ENCODE results near the gene METTL22. TPM values are rescaled to one million over a fixed set of nuclear protein-coding genes. Genes with fewer than 3 reads are reported as not detected.
A peak's percentile ranks its signal among the peaks of the same experiment; 100 is the strongest.
"Not testable (repeated sequence)": the region's sequence is repeated elsewhere in the genome, so short reads cannot be mapped to it uniquely, and the experiment has no call there.

Gene METTL22
- total and polyA plus RNA-seq, 7 experiments from 2014 or later: 16.6 to 59.4 (median 37.6) TPM

DNA sequence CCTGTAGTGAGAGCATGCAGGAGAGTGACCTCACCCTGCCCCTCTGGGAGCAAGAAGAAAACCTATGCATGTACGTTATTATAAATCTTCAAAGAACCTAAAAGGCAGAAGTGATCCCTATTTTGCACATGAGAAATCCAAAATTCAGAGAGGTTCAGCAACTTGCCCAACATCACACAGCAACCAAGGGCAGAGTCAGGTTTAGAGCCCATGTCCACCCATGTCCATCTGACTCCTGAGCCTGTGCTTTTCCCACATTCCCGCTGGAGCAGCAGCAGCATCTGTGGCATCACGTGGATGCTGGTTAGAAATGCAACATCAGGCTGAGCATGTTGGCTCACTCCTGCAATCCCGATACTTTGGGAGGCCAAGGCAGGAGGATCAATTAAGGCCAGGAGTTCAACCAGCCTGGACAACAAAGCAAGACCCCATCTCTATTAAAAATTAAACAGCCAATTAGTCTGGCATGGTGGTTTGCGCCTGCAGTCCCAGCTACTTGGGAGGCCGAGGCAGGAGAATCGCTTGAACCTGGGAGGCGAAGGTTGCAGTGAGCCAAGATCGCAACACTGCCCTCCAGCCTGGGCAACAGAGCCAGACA lies 26.3 kb downstream of the METTL22 start:
- H3K4me1 Mint-ChIP-seq: peaks cover 8 to 22% (median 16%) of the 10 kb centered on the region in 7 donors
- ChIA-PET POLR2A (no interaction called here), CTCF (no interaction called here)
- Histone ChIP-seq H3K27ac (ENCODE audit: low read depth, low read length) (no peak overlapping the region), H3K9me3 (ENCODE audit: control insufficient read depth in 2 of 3, low read length in 3 of 3) (no peaks in the 10 kb centered on the region), H3K36me3 (ENCODE audit: control insufficient read depth in 2 of 3, insufficient read depth in 3 of 3, low read length in 3 of 3) (peaks cover 7 to 41% (median 9%) of the 10 kb centered on the region in 3 experiments), H3K4me3 (ENCODE audit: low read length) (no peak overlapping the region), H3K27me3 (ENCODE audit: control insufficient read depth in 2 of 2, insufficient read depth in 2 of 2, low read length in 2 of 2) (no peaks in the 10 kb centered on the region), H3K4me1 (ENCODE audit: control insufficient read depth in 2 of 2, insufficient read depth in 2 of 2, low read length in 2 of 2) (peaks cover 3 to 8% of the 10 kb centered on the region in 2 donors)
- no peaks in the 10 kb centered on the region for H3K9me3 Mint-ChIP-seq
- peak overlapping the region in 1 of 9 donors; percentile 46 for H3K27ac Mint-ChIP-seq
- H3K36me3 Mint-ChIP-seq: peaks cover 9 to 43% (median 32%) of the 10 kb centered on the region in 5 donors
- intact Hi-C loops (cut with micrococcal nuclease): no loop called here
- no peaks in the 10 kb centered on the region for H3K27me3 Mint-ChIP-seq
- H3K4me3 Mint-ChIP-seq: no peak overlapping the region
- ATAC-seq: no peak
- no peak for DNase-seq

DNA sequence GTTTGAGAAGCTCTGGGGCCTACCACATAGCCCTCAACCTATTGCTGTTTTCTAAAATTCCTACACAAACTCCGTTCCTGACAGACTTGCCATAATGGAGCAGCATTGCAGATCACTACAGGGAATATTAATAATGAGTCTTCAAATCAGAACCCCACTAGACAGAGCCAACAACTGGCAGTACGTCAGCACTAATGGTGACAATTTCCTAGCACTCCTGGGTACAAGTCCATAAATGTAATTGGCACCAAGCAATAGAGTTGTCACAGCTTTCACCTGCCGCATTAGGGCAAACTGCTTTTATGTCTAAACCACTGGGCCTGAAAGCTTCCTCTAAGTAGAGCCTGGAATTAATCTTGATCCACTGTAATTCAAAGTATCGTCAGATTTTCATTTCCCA lies 27.4 kb downstream of the METTL22 start:
- H3K27ac ChIP-seq (ENCODE audit: low read depth, low read length): no peak overlapping the region
- H3K36me3 ChIP-seq (ENCODE audit: control insufficient read depth in 2 of 3, insufficient read depth in 3 of 3, low read length in 3 of 3): peaks cover 6 to 31% (median 7%) of the 10 kb centered on the region in 3 experiments
- Mint-ChIP-seq H3K36me3 (peaks cover 3 to 40% (median 27%) of the 10 kb centered on the region in 5 donors), H3K27me3 (no peaks in the 10 kb centered on the region), H3K9me3 (no peaks in the 10 kb centered on the region), H3K4me3 (no peak overlapping the region), H3K27ac (no peak overlapping the region), H3K4me1 (peaks cover 8 to 18% (median 16%) of the 10 kb centered on the region in 7 donors)
- intact Hi-C loops (cut with micrococcal nuclease): no loop called here
- no peaks in the 10 kb centered on the region for H3K9me3 ChIP-seq (ENCODE audit: control insufficient read depth in 2 of 3, low read length in 3 of 3)
- CTCF ChIA-PET: no interaction called here
- no peaks in the 10 kb centered on the region for H3K27me3 ChIP-seq (ENCODE audit: control insufficient read depth in 2 of 2, insufficient read depth in 2 of 2, low read length in 2 of 2)
- DNase-seq (no peak), ATAC-seq (no peak)
- H3K4me1 ChIP-seq (ENCODE audit: control insufficient read depth in 2 of 2, insufficient read depth in 2 of 2, low read length in 2 of 2): peaks cover 3 to 8% of the 10 kb centered on the region in 2 donors
- POLR2A ChIA-PET: no interaction called here
- no peak overlapping the region for H3K4me3 ChIP-seq (ENCODE audit: low read length)

DNA sequence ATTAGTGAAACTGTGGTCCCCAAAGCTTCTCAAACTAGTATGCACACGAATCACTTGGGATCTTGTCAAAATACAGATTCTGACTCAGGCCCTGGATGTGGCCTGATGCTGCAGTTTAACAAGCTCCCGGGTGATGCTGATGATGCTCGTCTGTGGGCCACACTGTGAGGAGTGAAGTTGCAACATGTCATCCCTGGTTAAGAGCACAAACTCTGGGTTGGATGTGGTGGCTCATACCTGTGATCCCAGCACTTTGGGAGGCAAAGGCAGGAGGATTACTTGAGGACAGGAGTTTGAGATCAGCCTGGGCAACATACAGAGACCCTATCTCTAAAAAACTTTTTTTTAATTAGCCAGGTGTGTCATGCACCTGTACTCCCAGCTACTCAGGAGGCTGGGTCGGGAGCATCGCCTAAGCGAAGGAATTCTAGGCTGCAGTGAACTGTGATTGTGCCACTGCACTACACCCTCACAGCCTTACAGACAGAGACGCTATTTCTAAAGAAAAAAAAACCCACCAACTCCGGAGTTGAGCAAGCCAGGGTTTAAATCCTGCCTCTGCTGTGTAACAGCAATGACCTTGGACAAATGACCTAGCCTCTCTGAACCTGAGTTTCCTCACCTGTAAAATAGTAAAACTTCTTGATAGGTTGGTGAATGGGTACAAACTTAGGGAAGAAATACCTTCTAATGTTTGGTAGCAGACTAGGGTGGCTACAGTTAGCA lies 28.5 kb downstream of the METTL22 start:
- Mint-ChIP-seq H3K9me3 (no peaks in the 10 kb centered on the region), H3K4me1 (peaks cover 3 to 8% (median 6%) of the 10 kb centered on the region in 7 donors), H3K27me3 (no peaks in the 10 kb centered on the region), H3K27ac (no peak overlapping the region), H3K36me3 (peaks cover 3 to 29% (median 16%) of the 10 kb centered on the region in 5 donors), H3K4me3 (no peak overlapping the region)
- Histone ChIP-seq H3K4me1 (ENCODE audit: control insufficient read depth in 2 of 2, insufficient read depth in 2 of 2, low read length in 2 of 2) (peaks cover 0 to 2% of the 10 kb centered on the region in 2 donors), H3K27ac (ENCODE audit: low read depth, low read length) (no peak overlapping the region), H3K27me3 (ENCODE audit: control insufficient read depth in 2 of 2, insufficient read depth in 2 of 2, low read length in 2 of 2) (no peaks in the 10 kb centered on the region), H3K36me3 (ENCODE audit: control insufficient read depth in 2 of 3, insufficient read depth in 3 of 3, low read length in 3 of 3) (peaks cover 6 to 25% (median 7%) of the 10 kb centered on the region in 3 experiments), H3K4me3 (ENCODE audit: low read length) (no peak overlapping the region), H3K9me3 (ENCODE audit: control insufficient read depth in 2 of 3, low read length in 3 of 3) (no peaks in the 10 kb centered on the region)
- ChIA-PET POLR2A (no interaction called here), CTCF (no interaction called here)
- intact Hi-C loops (cut with micrococcal nuclease): no loop called here
- DNase-seq: no peak
- no peak for ATAC-seq

DNA sequence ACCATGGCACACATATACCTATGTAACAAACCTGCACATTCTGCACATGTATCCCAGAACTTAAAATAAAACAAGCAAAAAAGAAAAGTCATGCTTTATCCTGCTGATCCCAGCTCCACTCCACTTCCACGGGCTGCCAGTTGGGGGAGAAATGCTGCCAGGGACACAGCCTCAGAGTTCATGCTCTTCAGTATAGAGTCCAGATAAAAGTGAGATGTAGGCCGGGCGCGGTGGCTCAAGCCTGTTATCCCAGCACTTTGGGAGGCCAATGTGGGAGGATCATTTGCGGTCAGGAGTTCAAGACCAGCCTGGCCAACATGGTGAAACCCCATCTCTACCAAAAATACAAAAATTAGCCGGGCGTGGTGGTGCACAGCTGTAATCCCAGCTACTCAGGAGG lies 30.5 kb downstream of the METTL22 start:
- H3K36me3 ChIP-seq (ENCODE audit: control insufficient read depth in 2 of 3, insufficient read depth in 3 of 3, low read length in 3 of 3): peaks cover 2 to 11% (median 6%) of the 10 kb centered on the region in 3 experiments
- CTCF ChIA-PET: interaction anchor here (0.7 kb wide), 1 partner anchor 1529 kb away, joined by 3 read pairs; no protein-coding TSS in a partner anchor
- intact Hi-C loops (cut with micrococcal nuclease); POLR2A ChIA-PET; H3K27ac Mint-ChIP-seq; H3K27ac ChIP-seq (ENCODE audit: low read depth, low read length); H3K27me3 Mint-ChIP-seq; H3K4me1 ChIP-seq (ENCODE audit: control insufficient read depth in 2 of 2, insufficient read depth in 2 of 2, low read length in 2 of 2); H3K9me3 Mint-ChIP-seq; H3K4me3 ChIP-seq (ENCODE audit: low read length); H3K4me3 Mint-ChIP-seq; H3K4me1 Mint-ChIP-seq; H3K27me3 ChIP-seq (ENCODE audit: control insufficient read depth in 2 of 2, insufficient read depth in 2 of 2, low read length in 2 of 2); DNase-seq; ATAC-seq; H3K9me3 ChIP-seq (ENCODE audit: control insufficient read depth in 2 of 3, low read length in 3 of 3): not testable (repeated sequence)
- peaks cover 0 to 19% (median 11%) of the 10 kb centered on the region in 5 donors for H3K36me3 Mint-ChIP-seq

DNA sequence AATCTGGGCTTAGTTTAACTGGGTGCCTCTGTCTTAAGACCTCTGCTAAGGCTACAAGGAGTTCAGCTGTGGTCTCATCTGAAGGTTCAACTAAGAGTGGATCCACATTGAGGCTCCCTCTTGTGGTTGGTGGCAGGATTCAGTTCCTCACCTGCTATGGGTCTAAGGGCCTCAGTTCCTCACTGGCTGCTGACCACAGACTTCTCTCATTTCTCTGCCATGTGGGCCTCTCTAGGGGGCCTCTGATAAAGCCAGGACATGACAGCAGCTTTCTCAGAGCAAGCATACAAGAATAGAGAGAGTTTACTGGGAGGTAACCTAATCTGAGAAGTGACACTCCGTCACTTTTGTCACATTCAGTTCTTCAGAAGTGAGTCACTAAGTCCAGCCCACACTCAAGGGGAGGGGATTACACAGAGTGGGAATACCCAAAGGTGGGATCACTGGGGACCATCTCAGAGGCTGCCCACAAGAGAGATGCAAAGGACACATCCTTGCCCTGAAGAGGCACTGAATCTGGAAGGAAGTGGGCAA lies 33.8 kb downstream of the METTL22 start:
- intact Hi-C loops (cut with micrococcal nuclease): loop anchor here (1.0 kb wide), 1 partner anchor 88 kb away; no protein-coding TSS in a partner anchor
- H3K36me3 Mint-ChIP-seq: peaks cover 0 to 9% (median 4%) of the 10 kb centered on the region in 5 donors
- no peaks in the 10 kb centered on the region for H3K27me3 Mint-ChIP-seq
- POLR2A ChIA-PET: no interaction called here
- Histone ChIP-seq H3K36me3 (ENCODE audit: control insufficient read depth in 2 of 3, insufficient read depth in 3 of 3, low read length in 3 of 3) (no peaks in the 10 kb centered on the region), H3K4me1 (ENCODE audit: control insufficient read depth in 2 of 2, insufficient read depth in 2 of 2, low read length in 2 of 2) (no peaks in the 10 kb centered on the region), H3K4me3 (ENCODE audit: low read length) (no peak overlapping the region), H3K27me3 (ENCODE audit: control insufficient read depth in 2 of 2, insufficient read depth in 2 of 2, low read length in 2 of 2) (no peaks in the 10 kb centered on the region), H3K27ac (ENCODE audit: low read depth, low read length) (no peak overlapping the region), H3K9me3 (ENCODE audit: control insufficient read depth in 2 of 3, low read length in 3 of 3) (no peaks in the 10 kb centered on the region)
- no peak overlapping the region for H3K27ac Mint-ChIP-seq
- CTCF ChIA-PET: interaction anchor here (1.1 kb wide), 1 partner anchor 10 kb away, joined by 3 read pairs; no protein-coding TSS in a partner anchor
- H3K4me3 Mint-ChIP-seq: no peak overlapping the region
- no peaks in the 10 kb centered on the region for H3K9me3 Mint-ChIP-seq
- DNase-seq (no peak), ATAC-seq (peak; percentile 73)
- no peaks in the 10 kb centered on the region for H3K4me1 Mint-ChIP-seq

DNA sequence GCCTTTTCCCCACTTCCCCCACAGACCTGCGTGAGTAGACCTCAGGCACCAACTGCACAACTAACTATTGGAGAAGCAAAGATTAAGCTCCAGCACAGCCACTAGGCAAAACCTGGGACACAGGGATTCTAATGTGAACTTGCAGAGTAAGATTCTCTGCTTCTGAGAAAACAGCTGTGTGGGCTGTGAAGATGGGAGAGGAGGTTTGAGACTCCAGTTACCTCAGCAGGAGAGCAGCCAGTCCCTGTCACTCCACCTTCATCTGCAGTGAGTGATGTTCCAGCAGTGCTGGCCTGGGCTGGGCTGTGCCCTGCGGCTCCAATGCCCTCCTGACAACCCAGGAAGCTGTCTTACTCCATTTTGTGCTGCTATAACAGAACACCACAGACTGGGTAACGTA lies 34.9 kb downstream of the METTL22 start:
- no peaks in the 10 kb centered on the region for H3K4me1 ChIP-seq (ENCODE audit: control insufficient read depth in 2 of 2, insufficient read depth in 2 of 2, low read length in 2 of 2)
- no peaks in the 10 kb centered on the region for H3K9me3 ChIP-seq (ENCODE audit: control insufficient read depth in 2 of 3, low read length in 3 of 3)
- H3K36me3 ChIP-seq (ENCODE audit: control insufficient read depth in 2 of 3, insufficient read depth in 3 of 3, low read length in 3 of 3): no peaks in the 10 kb centered on the region
- H3K27me3 ChIP-seq (ENCODE audit: control insufficient read depth in 2 of 2, insufficient read depth in 2 of 2, low read length in 2 of 2): no peaks in the 10 kb centered on the region
- Mint-ChIP-seq H3K27ac (no peak overlapping the region), H3K27me3 (no peaks in the 10 kb centered on the region), H3K36me3 (peaks cover 0 to 9% (median 4%) of the 10 kb centered on the region in 5 donors), H3K9me3 (no peaks in the 10 kb centered on the region), H3K4me1 (peaks cover 0 to 3% (median 0%) of the 10 kb centered on the region in 7 donors), H3K4me3 (no peak overlapping the region)
- ATAC-seq: no peak
- no peak overlapping the region for H3K4me3 ChIP-seq (ENCODE audit: low read length)
- ChIA-PET POLR2A (no interaction called here), CTCF (interaction anchor here (1.2 kb wide), 1 partner anchor 16 kb away, joined by 3 read pairs; no protein-coding TSS in a partner anchor)
- intact Hi-C loops (cut with micrococcal nuclease): no loop called here
- DNase-seq: no peak
- no peak overlapping the region for H3K27ac ChIP-seq (ENCODE audit: low read depth, low read length)

All from naive thymus-derived CD4-positive, alpha-beta T cell (primary cell).